ENCODE data around the gene PREB.
"Not testable (repeated sequence)": the region's sequence is repeated elsewhere in the genome, so short reads cannot be mapped to it uniquely, and the experiment has no call there.

PREB gene

DNA sequence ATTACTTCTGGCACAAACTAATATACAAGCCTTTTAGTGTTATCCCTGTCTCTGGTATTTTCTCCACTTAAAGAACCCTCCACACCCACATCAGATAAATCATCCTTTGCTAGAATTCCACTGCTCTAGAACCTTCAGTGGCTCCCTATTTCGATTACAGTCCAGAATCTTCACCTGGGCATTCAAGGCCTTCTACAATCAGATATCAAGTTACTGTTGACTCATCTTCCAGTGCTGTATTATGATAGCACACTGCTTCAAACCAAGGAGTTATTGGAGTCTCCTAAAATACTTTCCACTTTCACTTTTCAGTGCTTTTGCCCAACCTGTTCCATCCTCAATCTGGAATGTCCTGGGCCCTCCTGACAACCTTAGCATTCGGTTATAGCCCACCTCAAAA lies 18.9 kb downstream of the PREB start:
- DNase-seq (ENCODE audit: insufficient read length, low spot score) (no peak), FAIRE-seq (no peak)
- TF ChIP-seq, protein P1, sequence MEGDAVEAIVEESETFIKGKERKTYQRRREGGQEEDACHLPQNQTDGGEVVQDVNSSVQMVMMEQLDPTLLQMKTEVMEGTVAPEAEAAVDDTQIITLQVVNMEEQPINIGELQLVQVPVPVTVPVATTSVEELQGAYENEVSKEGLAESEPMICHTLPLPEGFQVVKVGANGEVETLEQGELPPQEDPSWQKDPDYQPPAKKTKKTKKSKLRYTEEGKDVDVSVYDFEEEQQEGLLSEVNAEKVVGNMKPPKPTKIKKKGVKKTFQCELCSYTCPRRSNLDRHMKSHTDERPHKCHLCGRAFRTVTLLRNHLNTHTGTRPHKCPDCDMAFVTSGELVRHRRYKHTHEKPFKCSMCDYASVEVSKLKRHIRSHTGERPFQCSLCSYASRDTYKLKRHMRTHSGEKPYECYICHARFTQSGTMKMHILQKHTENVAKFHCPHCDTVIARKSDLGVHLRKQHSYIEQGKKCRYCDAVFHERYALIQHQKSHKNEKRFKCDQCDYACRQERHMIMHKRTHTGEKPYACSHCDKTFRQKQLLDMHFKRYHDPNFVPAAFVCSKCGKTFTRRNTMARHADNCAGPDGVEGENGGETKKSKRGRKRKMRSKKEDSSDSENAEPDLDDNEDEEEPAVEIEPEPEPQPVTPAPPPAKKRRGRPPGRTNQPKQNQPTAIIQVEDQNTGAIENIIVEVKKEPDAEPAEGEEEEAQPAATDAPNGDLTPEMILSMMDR (IDR thresholded peaks at IDR 0.05; ENCODE audit: insufficient read depth, missing control alignments): no peak

DNA sequence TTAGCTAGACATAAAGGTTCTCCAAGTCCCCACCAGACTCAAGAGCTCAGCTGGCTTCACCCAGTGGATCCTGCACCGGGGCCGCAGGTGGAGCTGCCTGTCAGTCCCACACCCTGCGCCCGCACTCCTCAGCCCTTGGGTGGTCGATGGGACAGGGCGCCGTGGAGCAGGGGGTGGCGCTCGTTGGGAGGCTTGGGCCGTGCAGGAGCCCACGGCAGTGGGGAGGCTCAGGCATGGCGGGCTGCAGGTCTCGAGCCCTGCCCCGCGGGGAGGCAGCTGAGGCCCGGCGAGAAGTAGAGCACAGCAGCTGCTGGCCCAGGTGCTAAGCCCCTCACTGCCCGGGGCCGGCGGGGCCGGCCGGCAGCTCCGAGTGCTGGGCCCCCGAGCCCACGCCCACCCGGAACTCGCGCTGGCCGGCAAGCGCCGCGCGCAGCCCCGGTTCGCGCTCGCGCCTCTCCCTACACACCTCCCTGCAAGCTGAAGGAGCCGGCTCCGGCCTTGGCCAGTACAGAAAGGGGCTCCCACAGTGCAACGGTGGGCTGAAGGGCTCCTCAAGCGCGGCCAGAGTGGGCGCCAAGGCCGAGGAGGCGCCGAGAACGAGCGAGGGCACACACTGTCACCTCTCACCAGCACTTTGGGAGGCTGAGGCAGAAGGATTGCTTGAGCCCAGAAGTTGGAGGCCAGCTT lies 22.9 kb downstream of the PREB start:
- not testable (repeated sequence) for FAIRE-seq

DNA sequence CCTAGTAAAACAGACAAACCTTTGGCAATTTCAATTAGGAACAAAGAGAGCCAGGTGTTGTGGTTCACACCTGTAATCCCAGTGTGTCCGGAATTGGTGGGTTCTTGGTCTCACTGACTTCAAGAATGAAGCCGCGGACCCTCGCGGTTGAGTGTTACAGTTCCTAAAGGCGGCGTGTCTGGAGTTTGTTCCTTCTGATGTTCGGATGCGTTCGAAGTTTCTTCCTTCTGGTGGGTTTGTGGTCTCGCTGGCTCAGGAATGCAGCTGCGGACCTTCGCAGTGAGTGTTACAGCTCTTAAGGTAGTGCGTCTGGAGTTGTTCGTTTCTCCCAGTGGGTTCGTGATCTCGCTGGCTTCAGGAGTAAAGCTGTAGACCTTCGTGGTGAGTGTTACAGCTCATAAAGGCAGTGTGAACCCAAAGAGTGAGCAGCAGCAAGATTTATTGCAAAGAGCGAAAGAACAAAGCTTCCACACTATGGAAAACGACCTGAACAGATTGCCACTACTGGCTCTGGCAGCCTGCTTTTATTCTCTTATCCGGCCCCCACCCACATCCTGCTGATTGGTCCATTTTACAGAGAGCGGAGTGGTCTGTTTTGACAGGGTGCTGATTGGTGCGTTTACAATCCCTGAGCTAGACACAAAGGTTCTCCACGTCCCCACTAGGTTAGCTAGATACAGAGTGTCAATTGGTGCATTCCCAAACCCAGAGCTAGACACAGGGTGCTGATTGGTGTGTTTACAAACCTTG lies 23.7 kb downstream of the PREB start:
- not testable (repeated sequence) for DNase-seq (ENCODE audit: insufficient read length, low spot score); FAIRE-seq

More for the DNA sequence above, 22.9 kb downstream of the PREB start:
- not testable (repeated sequence) for DNase-seq (ENCODE audit: insufficient read length, low spot score)

DNA sequence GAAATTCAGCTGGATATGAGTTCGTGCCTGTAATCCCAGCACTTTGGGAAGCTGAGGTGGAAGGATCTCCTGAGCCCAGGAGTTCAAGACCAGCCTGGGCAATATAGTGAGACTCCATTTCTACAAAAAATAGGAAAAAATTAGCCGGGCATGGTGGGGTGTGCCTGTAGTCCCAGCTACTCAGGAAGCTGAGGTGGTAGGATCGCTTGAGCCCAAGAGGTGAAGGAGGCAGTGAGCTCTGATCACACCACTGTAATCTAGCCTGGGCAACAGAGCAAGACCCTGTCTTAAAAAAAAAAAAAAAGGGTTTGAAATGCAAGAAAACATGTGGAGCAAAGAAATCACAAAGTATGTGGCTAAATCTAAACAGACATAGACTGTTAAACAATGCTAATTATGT lies 25.4 kb downstream of the PREB start:
- FAIRE-seq (no peak), DNase-seq (ENCODE audit: insufficient read length, low spot score) (no peak)
- TF ChIP-seq, protein P1 (IDR thresholded peaks at IDR 0.05; ENCODE audit: insufficient read depth, missing control alignments): no peak

DNA sequence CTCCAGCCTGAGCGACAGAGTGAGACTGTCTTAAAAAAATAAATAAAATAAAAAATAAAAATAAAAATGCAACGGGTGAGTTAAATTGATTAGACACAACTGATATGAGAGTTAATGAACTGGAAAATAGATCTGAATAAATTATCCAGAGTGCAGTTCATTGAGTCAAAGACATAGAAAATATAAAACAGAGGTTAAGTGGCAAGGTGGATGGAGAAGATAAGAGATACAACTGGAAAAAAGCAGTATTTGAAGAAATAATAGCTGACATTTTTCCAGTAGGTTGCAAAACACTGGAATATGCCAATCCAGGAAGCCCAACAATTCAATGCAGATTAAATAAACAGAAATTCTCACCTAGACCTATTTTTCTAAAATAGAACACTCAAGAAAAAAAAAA lies 26.2 kb downstream of the PREB start:
- FAIRE-seq: no peak
- DNase-seq (ENCODE audit: insufficient read length, low spot score): no peak
- TF ChIP-seq, protein P1 (IDR thresholded peaks at IDR 0.05; ENCODE audit: insufficient read depth, missing control alignments): no peak

DNA sequence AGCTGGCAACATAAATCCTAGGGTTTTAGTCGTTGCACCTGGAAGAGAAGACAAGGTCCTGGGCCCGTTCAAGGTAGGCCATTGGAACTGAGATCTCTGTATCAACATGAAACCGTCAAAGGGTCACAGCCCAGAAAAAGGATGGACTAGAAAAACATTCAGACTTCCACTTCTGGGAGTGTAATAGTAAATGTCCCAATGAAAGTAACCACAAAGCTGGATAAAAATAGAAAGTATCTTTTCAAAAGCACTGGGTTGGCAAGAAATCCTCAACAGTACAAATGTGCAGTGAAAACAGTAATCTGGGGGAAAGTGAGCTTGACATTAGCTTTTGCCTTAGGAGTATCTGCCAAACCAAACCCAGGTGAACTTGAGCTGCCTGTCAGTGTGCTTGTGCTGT lies 28.5 kb downstream of the PREB start:
- FAIRE-seq: no peak
- DNase-seq (ENCODE audit: insufficient read length, low spot score): no peak
- TF ChIP-seq, protein P1 (IDR thresholded peaks at IDR 0.05; ENCODE audit: insufficient read depth, missing control alignments): no peak

DNA sequence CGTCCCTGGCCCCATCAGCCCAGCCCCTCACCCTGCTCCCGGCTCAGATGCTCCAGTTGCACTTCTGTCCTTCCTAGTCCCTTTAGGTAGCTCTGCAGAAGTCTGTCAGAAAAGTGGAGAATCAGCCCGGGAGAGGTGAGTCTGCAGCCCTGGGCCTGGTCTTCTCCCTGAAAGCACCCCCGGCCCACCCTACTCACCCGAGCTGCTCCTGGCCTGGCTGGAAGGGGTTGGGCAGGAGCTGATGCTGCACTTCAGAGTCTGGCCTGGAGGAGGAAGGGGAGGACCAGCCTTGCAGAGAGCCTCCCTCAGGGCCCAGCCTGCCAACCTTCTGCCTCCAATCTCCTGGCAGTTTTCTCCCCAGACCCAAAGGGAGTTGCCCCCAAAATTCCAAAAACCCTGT lies 32.1 kb downstream of the PREB start:
- TF ChIP-seq, protein P1 (IDR thresholded peaks at IDR 0.05; ENCODE audit: insufficient read depth, missing control alignments): no peak
- no peak for DNase-seq (ENCODE audit: insufficient read length, low spot score)
- no peak for FAIRE-seq

DNA sequence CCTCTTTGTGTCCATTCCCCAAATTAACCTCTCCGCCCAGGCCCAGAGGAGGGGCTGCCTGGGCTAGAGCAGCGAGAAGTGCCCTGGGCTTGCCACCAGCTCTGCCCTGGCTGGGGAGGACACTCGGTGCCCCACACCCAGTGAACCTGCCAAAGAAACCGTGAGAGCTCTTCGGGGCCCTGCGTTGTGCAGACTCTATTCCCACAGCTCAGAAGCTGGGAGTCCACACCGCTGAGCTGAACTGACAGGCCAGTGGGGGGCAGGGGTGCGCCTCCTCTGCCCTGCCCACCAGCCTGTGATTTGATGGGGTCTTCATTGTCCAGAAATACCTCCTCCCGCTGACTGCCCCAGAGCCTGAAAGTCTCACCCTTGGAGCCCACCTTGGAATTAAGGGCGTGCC lies 34.4 kb downstream of the PREB start:
- DNase-seq (ENCODE audit: insufficient read length, low spot score): no peak
- TF ChIP-seq, protein P1 (IDR thresholded peaks at IDR 0.05; ENCODE audit: insufficient read depth, missing control alignments): no peak
- FAIRE-seq: no peak

Data from D721Med (cell line).